ENCODE results near the gene GRIK4. TPM values are rescaled to one million over a fixed set of nuclear protein-coding genes. Genes with fewer than 3 reads are reported as not detected.
A peak's percentile ranks its signal among the peaks of the same experiment; 100 is the strongest.

GRIK4 gene
- total and polyA plus RNA-seq, 2 experiments from 2014 or later = 0.28 to 0.45 TPM

DNA sequence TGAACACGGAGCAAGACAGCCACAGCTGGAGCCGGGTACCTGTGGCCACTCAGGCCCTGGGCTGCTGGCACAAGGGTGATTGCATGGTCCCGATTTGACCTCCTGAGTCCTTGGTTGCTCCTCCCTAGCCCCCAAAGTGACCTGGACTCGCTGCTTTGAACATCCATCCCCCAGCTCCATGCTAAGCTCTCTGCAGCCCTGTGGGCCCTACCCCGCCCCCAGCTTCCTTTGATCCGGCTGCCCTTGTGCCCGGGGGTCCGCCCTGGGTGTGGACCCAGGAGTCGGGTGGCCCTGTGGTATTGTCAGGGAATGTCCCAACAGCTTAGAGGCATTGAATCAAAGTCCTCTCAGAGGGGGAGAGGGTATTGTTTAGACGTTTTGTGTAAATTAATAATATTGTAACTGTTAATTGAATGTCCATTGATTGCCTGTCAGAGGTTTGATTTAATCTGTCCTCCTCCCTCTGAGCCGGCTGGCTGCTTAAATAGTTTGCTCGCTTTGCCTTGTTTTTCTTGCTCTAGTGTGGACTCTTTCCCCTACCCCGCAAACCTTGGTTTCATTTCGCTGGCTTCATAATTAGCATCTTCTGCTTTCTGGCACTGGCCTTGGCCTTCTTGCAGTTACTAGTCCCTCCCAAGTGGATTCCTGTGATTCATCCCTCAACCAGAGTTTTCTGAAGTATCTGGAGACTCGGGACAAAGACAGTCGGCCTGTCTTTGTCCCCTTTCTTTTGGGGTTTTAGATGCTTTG lies 20.7 kb downstream of the GRIK4 start:
- H3K4me3 ChIP-seq = no peak overlapping the region
- peak in 1 of 2 donors; percentile 42 for DNase-seq (ENCODE audit: low read depth in 1 of 2, low spot score in 1 of 2)

DNA sequence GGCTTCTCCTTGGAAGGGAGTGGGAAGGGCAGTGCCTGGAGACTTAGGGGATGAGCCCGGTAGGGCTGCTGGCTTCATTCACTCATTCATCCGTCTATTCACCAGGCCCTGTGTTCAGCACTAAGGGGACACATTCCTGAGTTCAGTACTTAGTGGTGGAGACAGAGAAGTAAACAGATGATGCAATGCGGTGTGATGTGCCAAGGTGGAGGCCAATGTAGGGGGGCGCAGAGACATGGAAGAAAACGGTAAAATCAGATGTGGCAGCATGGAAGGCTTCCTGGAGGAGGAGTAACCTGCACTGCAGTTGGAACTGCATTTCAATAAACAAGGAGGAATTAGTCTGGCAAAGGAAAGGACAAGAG lies 21.3 kb downstream of the GRIK4 start:
- H3K4me3 ChIP-seq = no peak overlapping the region
- peak in 1 of 2 donors; percentile 35 for DNase-seq (ENCODE audit: low read depth in 1 of 2, low spot score in 1 of 2)

More for the DNA sequence above, 20.7 kb downstream of the GRIK4 start:
- no peaks in the 10 kb centered on the region for H3K36me3 ChIP-seq
- no peak overlapping the region for H3K27ac ChIP-seq
- no peaks in the 10 kb centered on the region for H3K9me3 ChIP-seq (ENCODE audit: low read depth)
- TF ChIP-seq, protein P1, sequence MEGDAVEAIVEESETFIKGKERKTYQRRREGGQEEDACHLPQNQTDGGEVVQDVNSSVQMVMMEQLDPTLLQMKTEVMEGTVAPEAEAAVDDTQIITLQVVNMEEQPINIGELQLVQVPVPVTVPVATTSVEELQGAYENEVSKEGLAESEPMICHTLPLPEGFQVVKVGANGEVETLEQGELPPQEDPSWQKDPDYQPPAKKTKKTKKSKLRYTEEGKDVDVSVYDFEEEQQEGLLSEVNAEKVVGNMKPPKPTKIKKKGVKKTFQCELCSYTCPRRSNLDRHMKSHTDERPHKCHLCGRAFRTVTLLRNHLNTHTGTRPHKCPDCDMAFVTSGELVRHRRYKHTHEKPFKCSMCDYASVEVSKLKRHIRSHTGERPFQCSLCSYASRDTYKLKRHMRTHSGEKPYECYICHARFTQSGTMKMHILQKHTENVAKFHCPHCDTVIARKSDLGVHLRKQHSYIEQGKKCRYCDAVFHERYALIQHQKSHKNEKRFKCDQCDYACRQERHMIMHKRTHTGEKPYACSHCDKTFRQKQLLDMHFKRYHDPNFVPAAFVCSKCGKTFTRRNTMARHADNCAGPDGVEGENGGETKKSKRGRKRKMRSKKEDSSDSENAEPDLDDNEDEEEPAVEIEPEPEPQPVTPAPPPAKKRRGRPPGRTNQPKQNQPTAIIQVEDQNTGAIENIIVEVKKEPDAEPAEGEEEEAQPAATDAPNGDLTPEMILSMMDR (IDR thresholded peaks at IDR 0.05; ENCODE audit: low read depth, low read length) = no peak
- no peaks in the 10 kb centered on the region for H3K4me1 ChIP-seq (ENCODE audit: low read depth)
- peaks cover 61% of the 10 kb centered on the region for H3K27me3 ChIP-seq

DNA sequence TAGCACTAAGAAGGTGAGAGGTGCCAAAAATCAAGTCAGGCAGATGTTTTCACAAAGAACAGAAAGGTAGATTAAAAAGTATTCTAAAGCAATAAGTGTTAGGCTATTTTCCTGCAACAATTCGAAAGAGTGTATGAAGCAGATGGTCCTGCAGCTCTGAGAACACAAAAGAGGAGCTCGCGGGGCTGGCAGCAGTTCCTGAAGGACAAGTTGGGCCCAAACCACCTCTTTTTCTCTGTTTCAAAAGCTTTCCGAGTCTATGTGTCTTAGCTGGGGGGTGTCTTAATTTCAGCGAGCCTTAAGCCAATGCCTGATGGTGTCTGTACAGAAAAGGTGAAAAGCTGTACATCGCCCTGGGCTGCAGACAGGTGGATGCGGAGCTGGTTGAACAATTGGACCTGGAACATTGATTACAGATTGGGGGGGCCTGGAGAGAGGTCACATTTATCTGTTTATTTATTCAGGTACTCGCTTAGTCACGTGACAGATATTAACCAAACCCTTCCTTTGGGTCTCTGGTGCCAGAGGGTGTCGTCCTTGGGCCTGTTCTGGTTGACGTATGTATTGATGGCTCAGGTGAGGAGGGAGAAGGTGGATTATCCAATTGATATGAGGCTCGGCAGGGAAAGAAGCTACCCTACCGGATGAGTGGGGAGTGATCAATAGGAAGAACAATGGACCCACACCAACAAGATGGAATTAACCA lies 24.7 kb downstream of the GRIK4 start:
- no peak overlapping the region for H3K27ac ChIP-seq
- no peaks in the 10 kb centered on the region for H3K9me3 ChIP-seq (ENCODE audit: low read depth)
- H3K4me3 ChIP-seq = no peak overlapping the region
- H3K4me1 ChIP-seq (ENCODE audit: low read depth) = no peaks in the 10 kb centered on the region
- TF ChIP-seq, protein P1 (IDR thresholded peaks at IDR 0.05; ENCODE audit: low read depth, low read length) = no peak
- peaks cover 45% of the 10 kb centered on the region for H3K27me3 ChIP-seq
- H3K36me3 ChIP-seq = no peaks in the 10 kb centered on the region
- DNase-seq (ENCODE audit: low read depth in 1 of 2, low spot score in 1 of 2) = no peak

More for the DNA sequence above, 21.3 kb downstream of the GRIK4 start:
- Histone ChIP-seq H3K27ac (no peak overlapping the region), H3K9me3 (ENCODE audit: low read depth) (no peaks in the 10 kb centered on the region), H3K36me3 (no peaks in the 10 kb centered on the region), H3K27me3 (peaks cover 61% of the 10 kb centered on the region), H3K4me1 (ENCODE audit: low read depth) (no peaks in the 10 kb centered on the region)
- TF ChIP-seq, protein P1 (IDR thresholded peaks at IDR 0.05; ENCODE audit: low read depth, low read length) = no peak

DNA sequence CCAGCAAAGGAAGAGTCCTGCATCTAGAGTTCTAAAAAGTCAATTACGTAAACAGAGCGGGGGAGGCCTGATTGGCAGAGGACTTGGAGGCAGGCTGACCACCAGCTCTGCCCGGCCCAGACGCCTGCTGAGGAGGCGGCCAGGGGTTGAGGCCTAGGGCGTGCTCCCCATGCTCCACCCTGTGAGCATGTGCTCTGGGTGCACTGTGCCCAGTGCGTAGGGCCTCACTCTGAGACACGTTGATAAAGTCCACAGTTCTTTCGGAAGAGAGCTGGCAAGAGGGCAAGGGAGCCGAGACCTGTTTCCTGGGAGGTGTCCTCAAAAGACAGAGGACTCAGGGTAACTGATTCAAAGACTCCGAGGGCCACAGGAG lies 25.2 kb downstream of the GRIK4 start:
- Histone ChIP-seq H3K4me1 (ENCODE audit: low read depth) (no peaks in the 10 kb centered on the region), H3K36me3 (no peaks in the 10 kb centered on the region), H3K27ac (no peak overlapping the region), H3K9me3 (ENCODE audit: low read depth) (no peaks in the 10 kb centered on the region), H3K4me3 (no peak overlapping the region), H3K27me3 (peaks cover 39% of the 10 kb centered on the region)
- no peak for DNase-seq (ENCODE audit: low read depth in 1 of 2, low spot score in 1 of 2)
- TF ChIP-seq, protein P1 (IDR thresholded peaks at IDR 0.05; ENCODE audit: low read depth, low read length) = no peak

DNA sequence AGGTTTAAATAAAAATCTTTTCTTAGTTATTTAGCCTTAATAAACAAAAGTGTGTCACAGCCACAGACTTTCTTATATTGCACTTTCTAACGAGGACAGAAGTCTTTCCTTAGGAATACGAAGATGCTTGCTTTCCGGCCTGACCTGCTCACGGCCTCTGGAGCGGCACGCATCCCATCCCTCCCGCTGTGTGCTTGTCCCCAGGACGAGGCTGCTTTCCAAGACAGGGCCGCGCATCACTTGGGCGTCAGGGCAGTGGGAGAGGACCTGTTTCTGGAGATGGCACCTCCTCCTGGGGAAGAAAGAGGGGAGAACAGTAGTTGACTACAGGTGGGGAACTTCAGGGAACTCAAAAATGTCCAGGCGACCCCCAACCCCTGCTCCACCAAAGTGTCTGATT lies 26.4 kb downstream of the GRIK4 start:
- Histone ChIP-seq H3K36me3 (no peaks in the 10 kb centered on the region), H3K27me3 (peaks cover 28% of the 10 kb centered on the region), H3K4me1 (ENCODE audit: low read depth) (no peaks in the 10 kb centered on the region), H3K27ac (no peak overlapping the region), H3K9me3 (ENCODE audit: low read depth) (no peaks in the 10 kb centered on the region), H3K4me3 (no peak overlapping the region)
- TF ChIP-seq, protein P1 (IDR thresholded peaks at IDR 0.05; ENCODE audit: low read depth, low read length) = no peak
- no peak for DNase-seq (ENCODE audit: low read depth in 1 of 2, low spot score in 1 of 2)
